Type B pancreatic cell (in vitro differentiated cells): Measurements from ENCODE around the gene PROSER2. TPM values are rescaled to one million over a fixed set of nuclear protein-coding genes. Genes with fewer than 3 reads are reported as not detected.

ENCODE experiments used
- DNase-seq: peaks from one replicate; pipeline ENCODE4 v3.0.0; 2021; ENCODE audit warnings: mixed read lengths; ENCODE audit not compliant: unreplicated experiment; ENCODE audit errors: extremely low spot score
- H3K27ac Mint-ChIP-seq: 2 replicates; pipeline ENCODE4 v1.8.0; 2021; ENCODE audit warnings: mild to moderate bottlenecking, mixed read lengths
- H3K27me3 Mint-ChIP-seq: 2 replicates; pipeline ENCODE4 v1.8.0; 2021; ENCODE audit warnings: mixed read lengths
- H3K36me3 Mint-ChIP-seq: 2 replicates; pipeline ENCODE4 v1.8.0; 2021; ENCODE audit warnings: mixed read lengths
- H3K4me1 Mint-ChIP-seq: one replicate; pipeline ENCODE4 v1.8.0; 2021; ENCODE audit warnings: mixed read lengths; ENCODE audit not compliant: unreplicated experiment
- H3K4me3 Mint-ChIP-seq: 2 replicates; pipeline ENCODE4 v1.8.0; 2021; ENCODE audit warnings: mild to moderate bottlenecking, mixed read lengths
- H3K9me3 Mint-ChIP-seq: 2 replicates; pipeline ENCODE4 v1.8.0; 2021; ENCODE audit warnings: mixed read lengths
- total RNA-seq: library from RNA; stranded (reverse); gene quantifications from 2 replicates; pipeline ENCODE4 v1.2.1, GENCODE V29; 2021; ENCODE audit warnings: low replicate concordance
- TF ChIP-seq, protein P1 (sequence below): fragments of 200-600 bp; sonication (generic); conservative IDR thresholded peaks from 2 replicates; pipeline ENCODE4 v1.5.0; 2021; ENCODE audit warnings: antibody characterized with exemption, mild to moderate bottlenecking

Gene PROSER2
- total RNA-seq, 1 donor from 2014 or later = 6.7 TPM

DNA sequence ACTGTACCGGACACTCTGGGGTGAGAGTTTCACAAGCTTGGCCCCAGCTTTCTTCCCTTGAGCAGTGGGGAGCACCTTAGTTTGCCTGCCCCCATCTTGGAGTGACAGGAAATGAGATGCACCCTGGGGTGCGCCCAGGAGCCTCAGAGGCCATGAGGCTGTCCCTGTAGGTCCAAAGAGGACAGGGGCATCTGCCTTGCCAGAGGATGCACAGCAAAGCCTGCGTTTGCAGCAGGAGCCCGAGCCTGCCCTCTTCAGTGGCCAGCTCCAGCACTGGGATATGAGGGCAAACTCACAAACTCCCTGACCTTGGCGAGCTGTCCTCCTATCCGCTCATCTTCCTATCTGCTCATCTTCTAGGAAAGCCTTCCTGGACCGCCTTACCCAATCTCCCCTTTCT, 79.5 kb downstream of the PROSER2 start:
- TF ChIP-seq, protein P1, sequence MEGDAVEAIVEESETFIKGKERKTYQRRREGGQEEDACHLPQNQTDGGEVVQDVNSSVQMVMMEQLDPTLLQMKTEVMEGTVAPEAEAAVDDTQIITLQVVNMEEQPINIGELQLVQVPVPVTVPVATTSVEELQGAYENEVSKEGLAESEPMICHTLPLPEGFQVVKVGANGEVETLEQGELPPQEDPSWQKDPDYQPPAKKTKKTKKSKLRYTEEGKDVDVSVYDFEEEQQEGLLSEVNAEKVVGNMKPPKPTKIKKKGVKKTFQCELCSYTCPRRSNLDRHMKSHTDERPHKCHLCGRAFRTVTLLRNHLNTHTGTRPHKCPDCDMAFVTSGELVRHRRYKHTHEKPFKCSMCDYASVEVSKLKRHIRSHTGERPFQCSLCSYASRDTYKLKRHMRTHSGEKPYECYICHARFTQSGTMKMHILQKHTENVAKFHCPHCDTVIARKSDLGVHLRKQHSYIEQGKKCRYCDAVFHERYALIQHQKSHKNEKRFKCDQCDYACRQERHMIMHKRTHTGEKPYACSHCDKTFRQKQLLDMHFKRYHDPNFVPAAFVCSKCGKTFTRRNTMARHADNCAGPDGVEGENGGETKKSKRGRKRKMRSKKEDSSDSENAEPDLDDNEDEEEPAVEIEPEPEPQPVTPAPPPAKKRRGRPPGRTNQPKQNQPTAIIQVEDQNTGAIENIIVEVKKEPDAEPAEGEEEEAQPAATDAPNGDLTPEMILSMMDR = no peak
- H3K36me3 Mint-ChIP-seq = no peaks in the 10 kb centered on the region
- no peak overlapping the region for H3K27ac Mint-ChIP-seq
- H3K4me1 Mint-ChIP-seq = peaks cover 8% of the 10 kb centered on the region
- H3K4me3 Mint-ChIP-seq = no peak overlapping the region
- H3K27me3 Mint-ChIP-seq = no peaks in the 10 kb centered on the region
- H3K9me3 Mint-ChIP-seq = no peaks in the 10 kb centered on the region
- DNase-seq = no peak

DNA sequence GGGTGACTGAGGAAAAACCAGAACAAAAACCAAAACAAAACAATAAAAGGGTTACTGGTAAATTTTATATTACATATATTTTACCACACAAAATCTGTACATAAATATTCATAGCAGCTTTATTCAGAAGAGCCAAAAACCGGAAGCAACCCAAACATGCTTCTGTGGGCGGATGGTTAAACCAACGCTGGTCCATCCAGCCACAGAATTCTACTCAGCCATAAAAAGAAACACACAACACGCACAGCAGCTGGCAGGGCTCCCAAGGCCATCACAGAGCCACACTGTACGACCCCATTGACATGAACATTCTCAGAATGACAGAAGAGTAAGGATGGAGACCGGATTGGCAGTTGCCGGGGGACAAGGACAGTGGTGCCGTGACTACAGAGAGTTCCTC, 83.6 kb downstream of the PROSER2 start:
- no peaks in the 10 kb centered on the region for H3K9me3 Mint-ChIP-seq
- no peak overlapping the region for H3K27ac Mint-ChIP-seq
- no peak for DNase-seq
- H3K36me3 Mint-ChIP-seq = no peaks in the 10 kb centered on the region
- no peak overlapping the region for H3K4me3 Mint-ChIP-seq
- H3K4me1 Mint-ChIP-seq = no peaks in the 10 kb centered on the region
- TF ChIP-seq, protein P1 = no peak
- no peaks in the 10 kb centered on the region for H3K27me3 Mint-ChIP-seq

DNA sequence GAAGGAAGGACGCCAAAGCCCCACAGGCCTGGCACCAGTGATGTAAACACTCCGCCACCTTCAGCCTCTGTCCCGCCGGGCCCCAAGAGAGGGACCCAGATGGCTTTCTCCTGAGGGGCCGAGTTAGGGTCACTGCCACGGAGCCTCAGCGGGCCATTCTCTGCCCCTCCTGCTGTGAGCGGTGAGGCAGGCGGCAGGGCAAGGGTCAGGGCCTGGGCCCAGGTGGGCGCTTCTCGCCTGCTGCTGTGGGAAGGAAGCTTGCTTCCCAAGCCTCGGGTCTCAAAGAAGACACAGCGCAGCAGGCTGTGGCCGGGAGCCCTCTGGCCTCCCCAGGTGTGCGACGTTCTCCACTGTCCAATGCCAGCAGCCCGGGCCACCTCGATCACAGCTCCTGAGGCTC, 84.8 kb downstream of the PROSER2 start:
- no peaks in the 10 kb centered on the region for H3K27me3 Mint-ChIP-seq
- H3K9me3 Mint-ChIP-seq = no peaks in the 10 kb centered on the region
- no peak overlapping the region for H3K27ac Mint-ChIP-seq
- no peaks in the 10 kb centered on the region for H3K36me3 Mint-ChIP-seq
- DNase-seq = no peak
- TF ChIP-seq, protein P1 = no peak
- no peaks in the 10 kb centered on the region for H3K4me1 Mint-ChIP-seq
- H3K4me3 Mint-ChIP-seq = no peak overlapping the region

DNA sequence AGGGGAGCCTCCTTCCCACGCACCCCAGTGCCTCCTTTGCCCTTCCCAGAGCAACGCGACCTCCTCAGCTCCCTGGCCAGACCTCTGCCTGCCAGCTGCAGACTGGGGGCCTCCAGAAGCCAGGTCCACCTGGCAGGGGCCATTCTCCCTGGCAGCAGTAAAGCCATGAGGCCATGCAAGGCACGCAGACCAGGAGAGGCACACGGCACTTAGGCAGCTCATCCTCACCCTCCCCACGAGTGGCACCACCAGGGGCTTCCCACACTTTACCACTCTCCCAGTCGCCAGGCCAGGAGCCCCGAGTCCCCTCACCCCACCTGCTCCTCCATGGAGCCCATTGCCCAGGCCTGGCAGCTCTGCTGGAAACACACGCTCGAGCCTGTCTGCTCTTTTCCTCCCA, 85.4 kb downstream of the PROSER2 start:
- no peak overlapping the region for H3K27ac Mint-ChIP-seq
- no peaks in the 10 kb centered on the region for H3K36me3 Mint-ChIP-seq
- no peaks in the 10 kb centered on the region for H3K27me3 Mint-ChIP-seq
- peaks cover 3% of the 10 kb centered on the region for H3K4me1 Mint-ChIP-seq
- DNase-seq = no peak
- H3K9me3 Mint-ChIP-seq = no peaks in the 10 kb centered on the region
- TF ChIP-seq, protein P1 = no peak
- no peak overlapping the region for H3K4me3 Mint-ChIP-seq

DNA sequence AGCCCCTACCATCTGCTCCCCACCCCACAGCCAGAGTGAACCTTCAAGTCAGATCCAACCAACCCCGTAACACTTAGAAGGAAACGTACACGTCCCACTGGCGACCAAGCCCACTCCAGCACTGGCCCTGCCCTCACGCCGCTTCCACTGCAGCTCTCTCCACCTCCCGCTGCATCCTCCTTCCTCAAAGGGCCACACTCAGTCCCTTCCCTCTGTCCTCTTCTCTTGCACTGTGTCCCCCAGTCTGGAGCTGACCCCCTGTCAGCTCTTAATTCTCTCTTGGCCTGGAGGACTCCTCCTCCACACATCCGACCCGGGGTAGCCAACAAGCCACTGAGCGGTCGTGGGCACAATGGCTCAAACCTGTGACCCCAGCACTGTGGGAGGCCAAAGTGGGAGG, 85.8 kb downstream of the PROSER2 start:
- no peak overlapping the region for H3K27ac Mint-ChIP-seq
- H3K9me3 Mint-ChIP-seq = no peaks in the 10 kb centered on the region
- H3K36me3 Mint-ChIP-seq = no peaks in the 10 kb centered on the region

DNA sequence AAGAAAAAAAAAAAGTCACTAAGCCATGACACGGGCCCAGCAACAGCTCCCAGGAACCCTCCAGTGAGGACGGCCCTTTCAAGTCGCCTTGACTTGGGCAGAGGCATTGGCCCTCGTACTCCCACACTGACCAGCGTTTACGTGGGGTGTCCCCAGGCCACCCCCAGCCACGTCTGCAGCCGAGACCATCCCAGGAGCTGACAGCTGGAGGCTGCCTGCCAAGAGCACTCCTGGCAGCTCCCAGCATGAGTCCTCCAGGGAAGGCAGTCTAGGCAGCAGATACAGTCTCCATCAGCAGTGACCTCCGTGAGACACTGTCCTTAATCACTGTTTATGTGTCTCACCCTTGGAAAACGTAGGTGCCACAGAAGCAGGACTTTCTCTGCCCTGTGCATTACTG, 86.5 kb downstream of the PROSER2 start:
- H3K27me3 Mint-ChIP-seq = no peaks in the 10 kb centered on the region
- H3K36me3 Mint-ChIP-seq = no peaks in the 10 kb centered on the region
- no peaks in the 10 kb centered on the region for H3K9me3 Mint-ChIP-seq
- no peak overlapping the region for H3K4me3 Mint-ChIP-seq
- TF ChIP-seq, protein P1 = no peak
- H3K4me1 Mint-ChIP-seq = peaks cover 4% of the 10 kb centered on the region
- no peak overlapping the region for H3K27ac Mint-ChIP-seq
- no peak for DNase-seq

More for the DNA sequence above, 85.8 kb downstream of the PROSER2 start:
- no peak overlapping the region for H3K4me3 Mint-ChIP-seq
- peaks cover 4% of the 10 kb centered on the region for H3K4me1 Mint-ChIP-seq
- TF ChIP-seq, protein P1 = no peak
- DNase-seq = no peak
- no peaks in the 10 kb centered on the region for H3K27me3 Mint-ChIP-seq
